GM12892 (cell line): ENCODE measurements around the gene RBMS2.
"Not testable (repeated sequence)": the region's sequence is repeated elsewhere in the genome, so short reads cannot be mapped to it uniquely, and the experiment has no call there.

Experiments
- POLR2A ChIP-seq: IDR thresholded peaks from 2 replicates; pipeline ENCODE4 v1.6.1; 2011; ENCODE audit warnings: low read depth, low read length, control low read depth
- POLR2AphosphoS5 ChIP-seq: IDR thresholded peaks from 2 replicates; pipeline ENCODE4 v1.6.1; 2011; ENCODE audit warnings: low read depth, low read length, control low read depth
- TAF1 ChIP-seq: IDR thresholded peaks from 2 replicates; pipeline ENCODE4 v1.6.1; 2011; ENCODE audit warnings: low read depth, mild to moderate bottlenecking, control low read depth, low read length, borderline replicate concordance

GRCh38 chr12:56499452-56499851 lies 22.2 kb upstream of the RBMS2 start:
- not testable (repeated sequence) for TF ChIP-seq POLR2AphosphoS5, POLR2A, TAF1
